Coronary artery (tissue), 2 donors: ENCODE measurements around the gene TJP1.
"Not testable (repeated sequence)": the region's sequence is repeated elsewhere in the genome, so short reads cannot be mapped to it uniquely, and the experiment has no call there.

ENCODE experiments used
- DNase-seq: peaks from one replicate; pipeline ENCODE4 v3.0.0-alpha.2; 2017; ENCODE audit warnings: low spot score
- H3K27ac ChIP-seq, 2 donors: fragments of 200-600 bp; sonication (generic); one replicate each; pipeline ENCODE4 v1.5.1; 2016 to 2019
- H3K4me3 ChIP-seq: fragments of 200-600 bp; sonication (generic); 2 replicates; pipeline ENCODE4 v1.5.1; 2016; ENCODE audit warnings: mild to moderate bottlenecking, moderate library complexity
- CTCF ChIP-seq: fragments of 200-600 bp; sonication (generic); IDR thresholded peaks from one replicate; pipeline ENCODE4 v1.5.1; 2019; ENCODE audit warnings: antibody characterized with exemption

Gene TJP1

GRCh38 chr15:29822684-29823459 lies 604 bp upstream of the TJP1 start:
- Histone ChIP-seq H3K4me3 (peak overlapping the region; percentile 90), H3K27ac (peak overlapping the region; percentile 93 to 97)
- DNase-seq, result peak; percentile 94

GRCh38 chr15:29821416-29822099 lies 710 bp downstream of the TJP1 start:
- peak; percentile 89 for DNase-seq
- TF ChIP-seq CTCF, result no peak
- peak overlapping the region; percentile 93 to 97 for H3K27ac ChIP-seq
- peak overlapping the region; percentile 90 for H3K4me3 ChIP-seq

More at GRCh38 chr15:29822684-29823459, 604 bp upstream of the TJP1 start:
- TF ChIP-seq CTCF, result no peak

GRCh38 chr15:29820394-29821154 lies 1.7 kb downstream of the TJP1 start:
- Histone ChIP-seq H3K4me3 (peak overlapping the region; percentile 90), H3K27ac (peak overlapping the region; percentile 93 to 97)
- TF ChIP-seq CTCF, result no peak
- DNase-seq, result no peak

GRCh38 chr15:29819979-29820378 lies 2.3 kb downstream of the TJP1 start:
- TF ChIP-seq CTCF, result no peak
- no peak for DNase-seq
- peak overlapping the region in 1 of 2 donors; percentile 97 for H3K27ac ChIP-seq
- peak overlapping the region; percentile 90 for H3K4me3 ChIP-seq

- TF ChIP-seq CTCF, result no peak
- Histone ChIP-seq H3K27ac (no peak overlapping the region), H3K4me3 (no peak overlapping the region)
- no peak for DNase-seq
Measured at GRCh38 chr15:29818141-29818540, 4.1 kb downstream of the TJP1 start.

- DNase-seq, H3K27ac ChIP-seq, H3K4me3 ChIP-seq: not testable (repeated sequence)
Measured at GRCh38 chr15:29817455-29817854, 4.8 kb downstream of the TJP1 start.

- no peak overlapping the region for H3K4me3 ChIP-seq
- H3K27ac ChIP-seq, result peak overlapping the region in 1 of 2 donors; percentile 4
- DNase-seq, result no peak
- no peak for TF ChIP-seq CTCF
Measured at GRCh38 chr15:29815000-29815710, 7.1 kb downstream of the TJP1 start.
